ENCODE data around the gene PTH2.
"Not testable (repeated sequence)": the region's sequence is repeated elsewhere in the genome, so short reads cannot be mapped to it uniquely, and the experiment has no call there.

PTH2 gene

GRCh38 chr19:49423071-49423984, at the start of gene PTH2:
Gene PTH2, minus strand, starts transcription at chr19:49423441. Its CDS starts 102 bp downstream, at chr19:49423339.
- no peak for DNase-seq

DNA sequence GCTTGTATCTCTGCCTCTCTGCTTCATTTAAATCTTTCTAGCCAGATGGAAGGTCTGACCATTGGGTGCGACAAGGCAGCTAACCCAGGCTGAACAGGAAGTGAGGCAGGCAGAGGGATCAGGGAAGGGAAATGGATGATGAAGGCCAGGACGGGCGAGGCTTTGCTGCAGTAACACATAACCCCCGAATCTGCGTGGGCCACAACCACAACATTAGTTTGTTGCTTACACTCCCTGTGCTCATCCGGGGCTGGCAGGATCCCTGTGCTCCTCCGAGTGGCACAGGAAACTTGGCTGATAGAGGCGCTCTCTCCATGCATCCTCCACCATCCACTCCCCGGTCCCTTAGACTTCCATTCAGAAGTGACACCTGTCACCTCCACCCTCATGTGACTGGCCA, 49.7 kb upstream of the PTH2 start:
- DNase-seq, result no peak

GRCh38 chr19:49470615-49470978, 47.4 kb upstream of the PTH2 start:
- DNase-seq, result no peak

DNA sequence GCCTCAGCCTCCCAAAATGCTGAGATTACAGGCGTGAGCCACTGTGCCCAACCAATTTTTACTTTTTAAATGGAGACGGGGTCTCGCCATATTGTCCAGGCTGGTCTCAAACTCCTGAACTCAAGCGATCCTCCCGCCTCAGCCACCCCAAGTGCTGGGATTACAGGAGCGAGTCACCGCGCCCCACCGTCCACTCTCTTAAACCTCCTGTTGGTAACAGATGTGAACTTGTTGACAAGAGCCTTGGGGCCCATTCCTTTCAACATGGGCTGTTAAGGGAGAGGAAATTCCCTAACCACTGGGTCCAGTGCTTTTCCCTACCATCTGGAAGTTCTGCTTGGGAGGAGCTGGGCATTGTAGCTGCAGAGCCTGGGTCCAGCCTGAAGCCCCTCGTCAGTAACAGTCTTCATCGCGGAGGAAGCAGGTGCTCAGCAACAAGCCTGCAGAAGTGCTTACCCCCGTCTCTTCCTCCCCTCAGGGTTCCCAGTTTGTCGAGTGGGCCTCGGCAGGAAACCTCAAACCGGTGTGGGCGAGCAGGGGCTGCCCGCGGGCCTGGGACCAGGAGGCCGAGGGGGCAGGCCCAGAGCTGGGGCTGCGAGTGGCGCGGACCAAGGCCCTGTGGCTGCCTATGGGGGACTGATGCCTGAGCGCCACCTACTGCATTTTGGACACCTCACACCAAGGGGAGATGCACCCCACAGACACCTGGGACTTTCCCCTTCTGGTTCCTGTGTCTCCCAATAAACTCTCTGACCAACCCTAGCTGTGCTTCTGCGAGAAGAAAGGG, 46.8 kb upstream of the PTH2 start:
- peak; percentile 94 for DNase-seq

DNA sequence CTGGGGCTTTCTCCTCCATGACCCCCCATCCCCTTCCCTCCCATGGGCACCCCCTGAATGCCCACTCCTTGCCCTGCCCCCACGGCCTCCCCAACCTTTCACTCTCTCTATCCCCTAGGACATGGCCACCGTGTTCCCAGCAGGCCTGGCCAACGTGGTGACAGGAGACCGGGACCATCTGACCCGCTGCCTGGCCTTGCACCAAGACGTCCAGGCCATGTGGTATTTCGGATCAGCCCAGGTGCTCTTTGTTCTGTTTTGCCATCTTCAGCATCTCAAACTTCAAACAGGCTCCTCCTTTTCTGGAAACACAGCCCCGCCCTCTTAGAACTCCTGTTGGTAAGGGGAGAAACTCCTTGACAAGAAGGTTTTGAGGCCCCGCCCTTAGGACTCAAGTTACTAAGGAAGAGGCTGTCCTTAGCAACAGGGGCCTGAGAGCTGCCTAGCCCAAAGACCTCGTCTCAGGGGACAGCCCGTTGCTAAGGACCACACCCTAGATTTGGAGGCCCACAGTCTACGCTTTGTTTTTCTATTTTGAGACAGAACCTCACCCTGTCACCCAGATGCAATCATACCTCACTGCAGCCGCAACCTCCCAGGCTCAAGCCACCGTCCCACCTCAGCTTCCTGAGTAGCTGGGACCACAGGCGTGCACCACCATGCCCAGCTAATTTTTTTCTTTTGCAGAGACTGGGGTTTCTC, 45.7 kb upstream of the PTH2 start:
- peak; percentile 95 for DNase-seq

DNA sequence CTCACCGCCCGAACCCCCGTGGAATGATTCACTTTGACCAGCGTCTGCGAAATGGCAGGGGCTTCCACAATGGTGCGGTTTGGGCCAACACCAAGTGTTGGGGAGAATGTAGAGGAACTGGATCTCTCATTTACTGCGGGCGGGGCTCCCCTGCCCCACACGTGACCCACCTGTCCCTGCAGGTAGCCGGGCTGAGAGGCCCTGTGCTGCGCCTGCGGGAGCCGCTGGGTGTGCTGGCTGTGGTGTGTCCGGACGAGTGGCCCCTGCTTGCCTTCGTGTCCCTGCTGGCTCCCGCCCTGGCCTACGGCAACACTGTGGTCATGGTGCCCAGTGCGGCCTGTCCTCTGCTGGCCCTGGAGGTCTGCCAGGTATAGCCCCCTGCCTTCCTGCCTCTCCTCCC, 45.0 kb upstream of the PTH2 start:
- no peak for DNase-seq

DNA sequence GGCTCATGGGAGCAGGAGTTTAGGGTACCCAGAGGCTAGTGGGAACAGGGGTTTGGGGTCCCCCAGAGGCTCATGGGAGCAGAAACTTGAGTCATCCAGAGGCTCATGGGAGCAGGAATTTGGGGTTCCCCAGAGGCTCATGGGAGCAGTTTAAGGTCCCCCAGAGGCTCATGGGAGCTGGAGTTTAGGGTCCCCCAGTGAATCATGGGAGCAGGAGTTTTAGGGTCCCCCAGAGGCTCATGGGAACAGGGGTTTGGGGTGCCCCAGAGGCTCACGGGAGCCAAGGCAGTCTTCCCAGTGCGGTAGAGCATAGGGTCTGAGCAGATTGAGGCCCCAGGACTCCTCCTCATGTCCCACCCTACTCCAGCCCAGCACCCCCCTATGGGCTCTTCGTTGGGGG, 42.1 kb upstream of the PTH2 start:
- no peak for DNase-seq

- DNase-seq, result no peak
Observed at GRCh38 chr19:49463960-49464740, 40.9 kb upstream of the PTH2 start.

DNA sequence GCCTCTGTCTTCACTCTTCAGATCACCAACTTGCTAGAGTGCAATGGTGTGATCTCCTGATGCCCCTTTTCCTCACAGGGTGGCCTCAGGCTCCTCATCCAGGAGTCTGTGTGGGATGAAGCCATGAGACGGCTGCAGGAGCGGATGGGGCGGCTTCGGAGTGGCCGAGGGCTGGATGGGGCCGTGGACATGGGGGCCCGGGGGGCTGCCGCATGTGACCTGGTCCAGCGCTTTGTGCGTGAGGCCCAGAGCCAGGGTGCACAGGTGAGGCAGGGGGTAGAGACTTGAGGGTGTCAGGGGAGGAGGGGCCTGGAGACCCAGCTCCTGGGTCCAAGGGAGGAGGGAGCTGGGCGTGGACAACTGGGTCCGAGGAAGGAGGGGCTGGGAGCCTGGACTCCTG, 39.3 kb upstream of the PTH2 start:
- no peak for DNase-seq

DNA sequence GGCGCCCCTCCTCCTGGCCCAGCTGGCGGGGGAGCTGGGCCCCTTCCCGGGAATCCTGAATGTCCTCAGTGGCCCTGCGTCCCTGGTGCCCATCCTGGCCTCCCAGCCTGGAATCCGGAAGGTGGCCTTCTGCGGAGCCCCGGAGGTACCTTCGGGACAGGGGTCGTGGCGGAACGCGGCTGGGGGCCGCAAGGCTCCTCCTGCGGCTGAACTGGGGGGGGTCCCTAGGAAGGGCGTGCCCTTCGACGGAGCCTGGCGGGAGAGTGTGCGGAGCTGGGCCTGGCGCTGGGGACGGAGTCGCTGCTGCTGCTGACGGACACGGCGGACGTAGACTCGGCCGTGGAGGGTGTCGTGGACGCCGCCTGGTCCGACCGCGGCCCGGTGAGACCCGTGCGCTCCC, 38.4 kb upstream of the PTH2 start:
- no peak for DNase-seq

DNA sequence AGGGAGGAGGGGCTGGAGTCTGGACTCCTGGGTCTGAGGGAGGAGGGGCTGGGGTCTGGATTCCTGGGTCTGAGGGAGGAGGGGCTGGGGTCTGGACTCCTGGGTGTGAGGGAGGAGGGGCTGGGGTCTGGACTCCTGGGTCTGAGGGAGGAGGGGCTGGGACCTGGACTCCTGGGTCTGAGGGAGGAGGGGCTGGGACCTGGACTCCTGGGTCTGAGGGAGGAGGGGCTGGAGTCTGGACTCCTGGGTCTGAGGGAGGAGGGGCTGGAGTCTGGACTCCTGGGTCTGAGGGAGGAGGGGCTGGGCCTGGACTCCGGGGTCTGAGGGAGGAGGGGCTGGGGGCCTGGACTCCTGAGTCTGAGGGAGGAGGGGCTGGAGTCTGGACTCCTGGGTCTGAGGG, 37.9 kb upstream of the PTH2 start:
- not testable (repeated sequence) for DNase-seq

GRCh38 chr19:49459388-49459787, 36.1 kb upstream of the PTH2 start:
- DNase-seq, result no peak

GRCh38 chr19:49458567-49458903, 35.3 kb upstream of the PTH2 start:
- DNase-seq, result no peak

- no peak for DNase-seq
Observed at GRCh38 chr19:49456326-49456725, 33.1 kb upstream of the PTH2 start.

DNA sequence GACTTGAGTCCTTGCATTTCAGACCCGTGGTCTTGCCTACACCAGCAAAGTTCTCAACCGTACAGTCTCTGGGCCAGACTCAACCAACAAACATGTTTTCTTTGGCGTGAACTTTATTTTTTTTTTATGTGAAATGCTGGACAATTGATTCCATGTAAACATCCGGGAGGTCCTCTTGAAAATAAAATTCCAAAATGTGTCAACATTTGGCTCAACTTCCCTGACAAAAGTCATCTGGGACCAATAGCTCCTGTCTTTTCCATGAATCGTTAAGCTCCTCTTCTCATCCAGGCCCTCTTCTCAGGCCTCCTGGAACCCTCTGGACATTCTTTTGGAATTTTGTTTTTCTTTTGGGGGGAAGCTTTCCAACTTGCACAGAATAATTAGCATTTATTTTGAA, 32.5 kb upstream of the PTH2 start:
- no peak for DNase-seq

GRCh38 chr19:49453757-49454240, 30.6 kb upstream of the PTH2 start:
- no peak for DNase-seq

- DNase-seq, result peak; percentile 99
Observed at GRCh38 chr19:49453013-49453756, 29.9 kb upstream of the PTH2 start, which contains the start of gene ALDH16A1. Gene ALDH16A1, plus strand, starts transcription at chr19:49453225. Its CDS starts 107 bp downstream, at chr19:49453332.

DNA sequence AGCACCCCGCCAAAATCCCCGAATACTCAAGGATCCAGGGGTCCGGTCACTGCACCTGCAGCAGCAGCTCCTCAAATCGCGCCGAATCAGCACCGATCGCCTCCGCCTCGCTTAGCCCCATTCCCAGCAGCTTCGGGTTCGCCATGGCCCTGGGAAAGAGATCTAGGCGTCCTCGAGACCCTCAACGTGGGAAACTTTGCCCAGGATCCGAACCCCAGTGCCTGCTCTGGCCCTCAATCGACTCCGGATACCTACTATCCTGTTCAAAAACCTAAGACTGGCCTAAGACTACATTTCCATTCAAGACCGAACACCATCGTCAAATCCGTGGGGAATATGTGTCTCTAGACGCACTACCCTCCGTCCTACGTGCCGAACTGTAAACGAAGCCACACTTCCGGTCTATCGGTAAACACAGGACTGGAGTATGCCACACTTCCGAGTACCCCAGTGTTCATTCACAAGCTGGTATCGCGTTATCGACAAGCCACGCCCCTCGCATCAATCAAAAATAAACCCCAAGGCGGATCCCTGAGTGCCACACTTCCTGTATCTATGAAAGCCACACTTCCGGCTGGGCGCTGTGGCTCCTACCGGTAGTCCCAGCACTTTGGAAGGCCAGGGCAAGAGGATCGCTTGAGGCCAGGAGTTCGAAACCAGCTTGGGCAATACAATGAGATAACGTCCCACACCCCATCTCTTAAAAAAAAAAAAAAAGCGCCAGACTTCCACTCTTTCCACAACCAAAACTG, 28.4 kb upstream of the PTH2 start, which contains the start of gene PIH1D1:
PIH1D1 (minus strand) TSS at position 385 of the 752 bp plus-strand sequence; CDS start at position 145, 240 bp downstream.
- DNase-seq, result peak; percentile 99

DNA sequence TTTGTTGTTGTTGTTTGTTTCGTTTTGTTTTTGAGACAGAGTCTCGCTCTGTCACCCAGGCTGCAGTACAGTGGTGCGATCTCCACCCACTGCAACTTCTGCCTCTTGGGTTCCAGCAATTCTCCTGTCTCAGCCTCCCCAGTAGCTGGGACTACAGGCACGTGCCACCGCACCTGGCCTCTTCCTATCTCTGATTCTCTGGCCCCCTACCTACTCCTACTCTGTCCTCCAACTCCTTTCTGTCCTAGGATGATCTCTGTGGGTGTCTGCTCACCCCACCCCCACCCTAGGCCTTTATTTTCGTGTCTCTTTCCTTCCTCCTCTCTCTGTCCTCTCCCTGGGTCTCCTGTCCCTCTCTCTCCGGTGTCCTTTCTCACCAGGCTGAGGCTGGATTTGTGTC, 27.2 kb upstream of the PTH2 start:
- no peak for DNase-seq

DNA sequence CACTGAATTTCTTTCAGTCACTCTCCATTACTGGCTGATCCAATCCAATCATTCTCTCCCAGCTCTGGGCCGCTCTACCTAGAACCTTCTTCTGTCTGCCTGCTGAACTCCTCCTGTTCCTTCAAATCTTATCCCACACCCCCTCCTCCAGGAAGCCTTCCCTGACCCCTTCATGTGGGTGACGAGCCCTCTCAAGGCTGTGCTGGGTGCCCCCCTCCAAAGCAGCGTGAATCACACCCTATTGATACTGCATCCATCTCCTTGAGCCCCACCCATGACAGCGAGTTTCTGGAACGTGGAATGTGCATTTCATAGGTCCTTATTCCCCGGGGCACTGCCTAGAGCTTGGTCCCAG, 25.2 kb upstream of the PTH2 start:
- DNase-seq, result no peak
